Endothelial cell of umbilical vein (primary cell): Measurements from ENCODE around the gene PROC. TPM values are rescaled to one million over a fixed set of nuclear protein-coding genes. Genes with fewer than 3 reads are reported as not detected.

ENCODE experiments used
- BruUV-seq: library from RNA; stranded (reverse); fragments of 400-500 nt; replicated peaks from 2 replicates; lab custom pipeline; 2021; lab: Mats Ljungman, UMichigan
- CTCF ChIA-PET: fragments of 300-600, 350-600 bp; sonication (Branson Sonifier 250); formaldehyde crosslinking; loops from one replicate; lab custom pipeline; 2021; ENCODE audit warnings: antibody characterized with exemption, inconsistent platforms; lab: Charles Lee
- POLR2A ChIA-PET: fragments of 300-600, 350-600 bp; sonication (Branson Sonifier 250); formaldehyde crosslinking; loops from one replicate; lab custom pipeline; 2021; ENCODE audit warnings: antibody characterized with exemption, inconsistent platforms; lab: Charles Lee
- DNase-seq: peaks from one replicate; pipeline ENCODE4 v3.0.0-alpha.2; 2011; ENCODE audit warnings: low read depth, low spot score
- FAIRE-seq: peaks from 2 replicates; lab custom pipeline; 2011; peaks lifted over from hg19 to GRCh38; lab: Jason Lieb, UNC
- H2AFZ ChIP-seq: 2 replicates; pipeline ENCODE4 v1.6.0; 2012; ENCODE audit warnings: low read depth, low read length, control low read depth, inconsistent platforms
- H3K27ac ChIP-seq: 2 replicates; pipeline ENCODE4 v1.5.1; 2011; ENCODE audit warnings: low read depth, mild to moderate bottlenecking, control low read depth, low read length, moderate library complexity; ENCODE audit not compliant: insufficient read depth
- H3K27me3 ChIP-seq, 2 experiments: 2 replicates each; pipeline versions ENCODE4 v1.6.0 to v1.6.1; 2011; ENCODE audit warnings: low read length in 2 of 2, mixed read lengths in 1 of 2; ENCODE audit not compliant: control insufficient read depth in 2 of 2, insufficient read depth in 2 of 2
- H3K36me3 ChIP-seq, 2 experiments: 2 replicates in 1 of 2; 3 replicates in 1 of 2; pipeline ENCODE4 v1.5.1; 2011; ENCODE audit warnings: low read length in 2 of 2, mild to moderate bottlenecking in 1 of 2, moderate library complexity in 1 of 2; ENCODE audit not compliant: control insufficient read depth in 2 of 2, insufficient read depth in 2 of 2; ENCODE audit errors: extremely low read depth in 1 of 2
- H3K4me1 ChIP-seq: 3 replicates; pipeline ENCODE4 v1.5.1; 2011; ENCODE audit warnings: mild to moderate bottlenecking, low read length; ENCODE audit not compliant: control insufficient read depth, insufficient read depth; ENCODE audit errors: extremely low read depth
- H3K4me2 ChIP-seq: 2 replicates; pipeline ENCODE4 v1.6.1; 2011; ENCODE audit warnings: low read length, control low read depth, mixed read lengths; ENCODE audit not compliant: insufficient read depth
- H3K4me3 ChIP-seq, 3 experiments: fragments of 200-600 bp in 1 of 3; sonication (generic), shearing (Covaris generic) in 1 of 3; replicated peaks in 1 of 3; 2 replicates each; pipeline ENCODE4 v1.5.1; 2011 to 2016; ENCODE audit warnings: control low read depth in 3 of 3, low read length in 3 of 3, mild to moderate bottlenecking in 2 of 3, inconsistent platforms in 1 of 3, low read depth in 1 of 3, moderate library complexity in 1 of 3; ENCODE audit not compliant: insufficient read depth in 1 of 3
- H3K79me2 ChIP-seq: 2 replicates; pipeline ENCODE4 v1.6.0; 2012; ENCODE audit warnings: low read length, inconsistent platforms; ENCODE audit not compliant: control insufficient read depth, insufficient read depth
- H3K9ac ChIP-seq: replicated peaks from 2 replicates; pipeline ENCODE3; 2011; ENCODE audit warnings: low read length, control low read depth; ENCODE audit not compliant: insufficient read depth; ENCODE audit errors: extremely low read depth
- H3K9me1 ChIP-seq: replicated peaks from 3 replicates; pipeline ENCODE4 v1.6.0; 2011; ENCODE audit warnings: mild to moderate bottlenecking, low read length; ENCODE audit not compliant: control insufficient read depth, insufficient read depth; ENCODE audit errors: extremely low read depth
- H3K9me3 ChIP-seq: replicated peaks from 2 replicates; pipeline ENCODE4 v1.5.1; 2012; ENCODE audit warnings: low read length, inconsistent platforms; ENCODE audit not compliant: control insufficient read depth, insufficient read depth
- H4K20me1 ChIP-seq: replicated peaks from 2 replicates; pipeline ENCODE3; 2011; ENCODE audit warnings: mild to moderate bottlenecking, low read length; ENCODE audit not compliant: control insufficient read depth, insufficient read depth; ENCODE audit errors: extremely low read depth
- EZH2 ChIP-seq: IDR thresholded peaks from 2 replicates; pipeline ENCODE4 v1.6.1; 2012; ENCODE audit warnings: borderline replicate concordance, low read depth, mild to moderate bottlenecking, moderate library complexity, low read length, inconsistent platforms; ENCODE audit not compliant: severe bottlenecking
- FOS ChIP-seq: IDR thresholded peaks from 2 replicates; pipeline ENCODE4 v1.6.1; 2011; ENCODE audit warnings: mild to moderate bottlenecking, low read length, moderate library complexity, borderline replicate concordance; ENCODE audit not compliant: insufficient read depth
- GATA2 ChIP-seq: IDR thresholded peaks from 2 replicates; pipeline ENCODE4 v1.7.0; 2011; ENCODE audit warnings: low read depth, mild to moderate bottlenecking, moderate library complexity, mixed read lengths, low read length; ENCODE audit not compliant: insufficient read length, insufficient read depth
- JUN ChIP-seq: IDR thresholded peaks from 2 replicates; pipeline ENCODE4 v1.6.1; 2011; ENCODE audit warnings: borderline replicate concordance, low read depth; ENCODE audit not compliant: insufficient read length, insufficient read depth
- MYC ChIP-seq: IDR thresholded peaks from one replicate; pipeline ENCODE4 v1.6.1; 2011; ENCODE audit warnings: mild to moderate bottlenecking, low read depth, low read length
- POLR2A ChIP-seq: IDR thresholded peaks from 2 replicates; pipeline ENCODE4 v1.6.1; 2012; ENCODE audit warnings: low read depth, mild to moderate bottlenecking, control low read depth, low read length
- POLR2AphosphoS5 ChIP-seq: IDR thresholded peaks from 2 replicates; pipeline ENCODE4 v1.6.1; 2012; ENCODE audit warnings: low read depth, mild to moderate bottlenecking, control low read depth, low read length, moderate library complexity; ENCODE audit not compliant: insufficient read depth
- dilution Hi-C: fragments of 300-500 bp; cut with MboI; formaldehyde crosslinking; loops from one replicate; pipeline ENCODE4 v1.15.0; 2019; ENCODE audit warnings: low sequenced_read_pairs; ENCODE audit not compliant: extremely low pct_ligation_motif_present
- intact Hi-C: fragments of 100-400 bp; cut with micrococcal nuclease; formaldehyde crosslinking; loops from one replicate; pipeline ENCODE4 v1.10.0; 2022
- polyA plus RNA-seq, 4 experiments: library from polyadenylated mRNA; depleted of rRNA in 3 of 4; stranded (reverse) in 3 of 4; unstranded in 1 of 4; fragments of >200 nt; gene quantifications; 2 replicates each; pipeline versions ENCODE4 v1.2.1 to v1.2.3, GENCODE V29; 2011 to 2012; ENCODE audit warnings: missing spikeins in 1 of 4
- total RNA-seq: library from RNA; stranded (reverse); gene quantifications from 2 replicates; pipeline ENCODE4 v1.2.3, GENCODE V29; 2021
- TF ChIP-seq, protein P1 (sequence below), 2 donors: IDR thresholded peaks; 1 replicate in 1 of 2; 2 replicates in 1 of 2; pipeline ENCODE4 v1.5.1; 2011; ENCODE audit warnings: low read length in 2 of 2, mild to moderate bottlenecking in 2 of 2, moderate library complexity in 2 of 2, control low read depth in 1 of 2, inconsistent platforms in 1 of 2, low read depth in 1 of 2; ENCODE audit not compliant: insufficient read depth in 1 of 2; ENCODE audit errors: extremely low read depth in 1 of 2
- TF ChIP-seq, protein P2 (sequence below): IDR thresholded peaks from 2 replicates; pipeline ENCODE4 v1.6.1; 2011; ENCODE audit not compliant: insufficient read depth, insufficient read length

Gene PROC
- total and polyA plus RNA-seq, 2 donors (not counting 3 experiments of a cell fraction or from before 2014, with no cell fraction given) = not detected

DNA sequence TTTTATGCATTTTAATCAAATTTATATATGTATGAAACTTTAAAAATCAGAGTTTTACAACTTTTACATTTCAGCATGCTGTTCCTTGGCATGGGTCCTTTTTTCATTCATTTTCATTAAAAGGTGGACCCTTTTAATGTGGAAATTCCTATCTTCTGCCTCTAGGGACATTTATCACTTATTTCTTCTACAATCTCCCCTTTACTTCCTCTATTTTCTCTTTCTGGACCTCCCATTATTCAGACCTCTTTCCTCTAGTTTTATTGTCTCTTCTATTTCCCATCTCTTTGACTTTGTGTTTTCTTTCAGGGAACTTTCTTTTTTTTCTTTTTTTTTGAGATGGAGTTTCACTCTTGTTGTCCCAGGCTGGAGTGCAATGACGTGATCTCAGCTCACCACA lies 5.7 kb downstream of the PROC start:
- no peak for TF ChIP-seq FOS
- TF ChIP-seq POLR2AphosphoS5 = no peak
- TF ChIP-seq JUN = no peak
- TF ChIP-seq GATA2 = no peak
- CTCF ChIA-PET = interaction anchor here (3.2 kb wide), 1 partner anchor 9 kb away, joined by 14 read pairs; no protein-coding TSS in a partner anchor
- Histone ChIP-seq H3K4me1 (peaks cover 4% of the 10 kb centered on the region), H3K79me2 (no peaks in the 10 kb centered on the region), H3K4me2 (peak overlapping the region; percentile 74), H3K4me3 (peak overlapping the region in 1 of 3 experiments; percentile 43), H3K36me3 (no peaks in the 10 kb centered on the region), H4K20me1 (no peaks in the 10 kb centered on the region), H3K9me1 (no peaks in the 10 kb centered on the region), H2AFZ (no peak overlapping the region), H3K27ac (no peak overlapping the region), H3K9me3 (no peaks in the 10 kb centered on the region), H3K27me3 (peaks cover 10 to 20% of the 10 kb centered on the region in 2 experiments), H3K9ac (no peak overlapping the region)
- BruUV-seq = no TSS peak
- no peak for DNase-seq
- FAIRE-seq = peak; percentile 59
- intact Hi-C loops (loop anchor here (5.0 kb wide), 1 partner anchor 37 kb away; the partner anchor contains the start of gene MAP3K2), dilution Hi-C loops (no loop called here)
- POLR2A ChIA-PET = no interaction called here

DNA sequence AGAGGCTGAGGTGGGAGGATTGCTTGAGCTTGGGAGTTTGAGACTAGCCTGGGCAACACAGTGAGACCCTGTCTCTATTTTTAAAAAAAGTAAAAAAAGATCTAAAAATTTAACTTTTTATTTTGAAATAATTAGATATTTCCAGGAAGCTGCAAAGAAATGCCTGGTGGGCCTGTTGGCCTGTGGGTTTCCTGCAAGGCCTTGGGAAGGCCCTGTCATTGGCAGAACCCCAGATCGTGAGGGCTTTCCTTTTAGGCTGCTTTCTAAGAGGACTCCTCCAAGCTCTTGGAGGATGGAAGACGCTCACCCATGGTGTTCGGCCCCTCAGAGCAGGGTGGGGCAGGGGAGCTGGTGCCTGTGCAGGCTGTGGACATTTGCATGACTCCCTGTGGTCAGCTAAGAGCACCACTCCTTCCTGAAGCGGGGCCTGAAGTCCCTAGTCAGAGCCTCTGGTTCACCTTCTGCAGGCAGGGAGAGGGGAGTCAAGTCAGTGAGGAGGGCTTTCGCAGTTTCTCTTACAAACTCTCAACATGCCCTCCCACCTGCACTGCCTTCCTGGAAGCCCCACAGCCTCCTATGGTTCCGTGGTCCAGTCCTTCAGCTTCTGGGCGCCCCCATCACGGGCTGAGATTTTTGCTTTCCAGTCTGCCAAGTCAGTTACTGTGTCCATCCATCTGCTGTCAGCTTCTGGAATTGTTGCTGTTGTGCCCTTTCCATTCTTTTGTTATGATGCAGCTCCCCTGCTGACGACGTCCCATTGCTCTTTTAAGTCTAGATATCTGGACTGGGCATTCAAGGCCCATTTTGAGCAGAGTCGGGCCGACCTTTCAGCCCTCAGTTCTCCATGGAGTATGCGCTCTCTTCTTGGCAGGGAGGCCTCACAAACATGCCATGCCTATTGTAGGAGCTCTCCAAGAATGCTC lies 6.6 kb downstream of the PROC start:
- Histone ChIP-seq H2AFZ (no peak overlapping the region), H3K4me2 (no peak overlapping the region), H3K79me2 (no peaks in the 10 kb centered on the region), H3K36me3 (no peaks in the 10 kb centered on the region), H3K27ac (no peak overlapping the region), H3K9me3 (no peaks in the 10 kb centered on the region), H3K27me3 (peaks cover 10 to 20% of the 10 kb centered on the region in 2 experiments), H3K9me1 (no peaks in the 10 kb centered on the region), H3K4me3 (no peak overlapping the region), H3K9ac (no peak overlapping the region), H3K4me1 (peaks cover 4% of the 10 kb centered on the region), H4K20me1 (no peaks in the 10 kb centered on the region)
- BruUV-seq = no TSS peak
- CTCF ChIA-PET = interaction anchor here (0.6 to 3.2 kb wide), 11 partner anchors 8 to 100 kb away, joined by 3 to 14 read pairs (median 3); no protein-coding TSS in a partner anchor
- no peak for DNase-seq
- no peak for TF ChIP-seq FOS
- no peak for TF ChIP-seq POLR2AphosphoS5
- TF ChIP-seq GATA2 = no peak
- no peak for TF ChIP-seq MYC
- TF ChIP-seq POLR2A = no peak
- TF ChIP-seq JUN = no peak
- TF ChIP-seq, protein P1, sequence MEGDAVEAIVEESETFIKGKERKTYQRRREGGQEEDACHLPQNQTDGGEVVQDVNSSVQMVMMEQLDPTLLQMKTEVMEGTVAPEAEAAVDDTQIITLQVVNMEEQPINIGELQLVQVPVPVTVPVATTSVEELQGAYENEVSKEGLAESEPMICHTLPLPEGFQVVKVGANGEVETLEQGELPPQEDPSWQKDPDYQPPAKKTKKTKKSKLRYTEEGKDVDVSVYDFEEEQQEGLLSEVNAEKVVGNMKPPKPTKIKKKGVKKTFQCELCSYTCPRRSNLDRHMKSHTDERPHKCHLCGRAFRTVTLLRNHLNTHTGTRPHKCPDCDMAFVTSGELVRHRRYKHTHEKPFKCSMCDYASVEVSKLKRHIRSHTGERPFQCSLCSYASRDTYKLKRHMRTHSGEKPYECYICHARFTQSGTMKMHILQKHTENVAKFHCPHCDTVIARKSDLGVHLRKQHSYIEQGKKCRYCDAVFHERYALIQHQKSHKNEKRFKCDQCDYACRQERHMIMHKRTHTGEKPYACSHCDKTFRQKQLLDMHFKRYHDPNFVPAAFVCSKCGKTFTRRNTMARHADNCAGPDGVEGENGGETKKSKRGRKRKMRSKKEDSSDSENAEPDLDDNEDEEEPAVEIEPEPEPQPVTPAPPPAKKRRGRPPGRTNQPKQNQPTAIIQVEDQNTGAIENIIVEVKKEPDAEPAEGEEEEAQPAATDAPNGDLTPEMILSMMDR (IDR thresholded peaks at IDR 0.05; ENCODE audit: extremely low read depth in 1 of 2, insufficient read depth in 1 of 2, low read depth in 1 of 2, low read length in 2 of 2) = no peak
- no peak for TF ChIP-seq EZH2
- TF ChIP-seq, protein P2, sequence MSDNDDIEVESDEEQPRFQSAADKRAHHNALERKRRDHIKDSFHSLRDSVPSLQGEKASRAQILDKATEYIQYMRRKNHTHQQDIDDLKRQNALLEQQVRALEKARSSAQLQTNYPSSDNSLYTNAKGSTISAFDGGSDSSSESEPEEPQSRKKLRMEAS = no peak
- dilution Hi-C loops (no loop called here), intact Hi-C loops (loop anchor here (5.0 kb wide), 1 partner anchor 38 kb away; the partner anchor contains the start of gene MAP3K2)
- no peak for FAIRE-seq
- POLR2A ChIA-PET = no interaction called here
